ENCODE results near the gene OCIAD1. TPM values are rescaled to one million over a fixed set of nuclear protein-coding genes. Genes with fewer than 3 reads are reported as not detected.
A peak's percentile ranks its signal among the peaks of the same experiment; 100 is the strongest.

Gene OCIAD1
- total and polyA plus RNA-seq, 8 donors, result 120 to 233 (median 202) TPM

GRCh38 chr4:48786549-48786948 lies 44.3 kb upstream of the OCIAD1 start:
- no peak for TF ChIP-seq CTCF (IDR thresholded peaks at IDR 0.05)
- no peak for ATAC-seq
- no peaks in the 10 kb centered on the region for H3K27me3 ChIP-seq

GRCh38 chr4:48787056-48787455 lies 43.8 kb upstream of the OCIAD1 start:
- Histone ChIP-seq H3K27me3 (no peaks in the 10 kb centered on the region), H3K27ac (no peak overlapping the region), H3K4me3 (no peak overlapping the region), H3K4me1 (no peaks in the 10 kb centered on the region), H3K9me3 (no peaks in the 10 kb centered on the region), H3K36me3 (no peaks in the 10 kb centered on the region)
- DNase-seq (peak in 1 of 4 donors; percentile 41), ATAC-seq (no peak)
- TF ChIP-seq CTCF (IDR thresholded peaks at IDR 0.05), result no peak
- intact Hi-C loops (cut with DNase I), result no loop called here

More at GRCh38 chr4:48786549-48786948, 44.3 kb upstream of the OCIAD1 start:
- no peaks in the 10 kb centered on the region for H3K36me3 ChIP-seq
- no peak overlapping the region for H3K27ac ChIP-seq
- H3K9me3 ChIP-seq, result no peaks in the 10 kb centered on the region
- DNase-seq, result no peak
- intact Hi-C loops (cut with DNase I), result no loop called here
- H3K4me3 ChIP-seq, result no peak overlapping the region
- no peaks in the 10 kb centered on the region for H3K4me1 ChIP-seq

GRCh38 chr4:48790561-48790960 lies 40.3 kb upstream of the OCIAD1 start:
- no peak overlapping the region for H3K4me3 ChIP-seq
- no peaks in the 10 kb centered on the region for H3K27me3 ChIP-seq
- intact Hi-C loops (cut with DNase I), result no loop called here
- no peaks in the 10 kb centered on the region for H3K9me3 ChIP-seq
- DNase-seq, result no peak
- no peak for ATAC-seq
- no peaks in the 10 kb centered on the region for H3K36me3 ChIP-seq
- no peak for TF ChIP-seq CTCF (IDR thresholded peaks at IDR 0.05)
- no peak overlapping the region for H3K27ac ChIP-seq
- no peaks in the 10 kb centered on the region for H3K4me1 ChIP-seq

- intact Hi-C loops (cut with DNase I), result no loop called here
- Histone ChIP-seq H3K27me3 (no peaks in the 10 kb centered on the region), H3K9me3 (no peaks in the 10 kb centered on the region), H3K4me3 (no peak overlapping the region), H3K36me3 (no peaks in the 10 kb centered on the region), H3K27ac (no peak overlapping the region), H3K4me1 (no peaks in the 10 kb centered on the region)
- no peak for TF ChIP-seq CTCF (IDR thresholded peaks at IDR 0.05)
- no peak for ATAC-seq
- no peak for DNase-seq
These were observed 39.6 kb upstream of the OCIAD1 start for GRCh38 chr4:48791313-48791712.

GRCh38 chr4:48792348-48793006 lies 38.4 kb upstream of the OCIAD1 start:
- ATAC-seq, result no peak
- H3K4me1 ChIP-seq, result no peaks in the 10 kb centered on the region

More at GRCh38 chr4:48792348-48793006, 38.4 kb upstream of the OCIAD1 start:
- Histone ChIP-seq H3K27ac (no peak overlapping the region), H3K27me3 (no peaks in the 10 kb centered on the region), H3K36me3 (no peaks in the 10 kb centered on the region), H3K9me3 (no peaks in the 10 kb centered on the region), H3K4me3 (no peak overlapping the region)
- TF ChIP-seq CTCF (IDR thresholded peaks at IDR 0.05), result no peak
- intact Hi-C loops (cut with DNase I), result no loop called here
- no peak for DNase-seq
